ENCODE measurements around the gene CADPS.

CADPS gene

DNA sequence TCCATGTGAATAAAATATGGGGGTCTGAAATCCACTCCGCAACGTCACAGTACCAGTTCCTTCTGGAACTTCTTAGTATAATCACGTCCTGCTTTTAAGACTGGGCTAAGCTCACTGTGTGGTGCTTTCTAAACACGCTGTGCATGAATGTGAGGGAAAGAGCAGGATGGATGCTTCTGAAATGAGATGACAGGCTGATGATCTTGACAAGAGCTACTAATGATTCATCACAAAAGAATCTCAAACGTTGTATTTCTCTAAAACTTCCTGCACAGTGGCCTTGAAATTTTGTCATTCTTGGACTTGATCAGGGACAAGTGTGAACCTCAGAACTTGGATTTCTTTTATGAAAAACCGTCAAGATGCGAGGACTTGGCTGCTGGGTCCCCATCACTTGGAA, 221.4 kb downstream of the CADPS start:
- no peak overlapping the region for H3K4me3 ChIP-seq (ENCODE audit: low read depth, low read length)
- no peak for DNase-seq (ENCODE audit: low read depth)
- no peak for TF ChIP-seq CTCF (IDR thresholded peaks at IDR 0.05; ENCODE audit: low read depth, low read length, missing control alignments)

DNA sequence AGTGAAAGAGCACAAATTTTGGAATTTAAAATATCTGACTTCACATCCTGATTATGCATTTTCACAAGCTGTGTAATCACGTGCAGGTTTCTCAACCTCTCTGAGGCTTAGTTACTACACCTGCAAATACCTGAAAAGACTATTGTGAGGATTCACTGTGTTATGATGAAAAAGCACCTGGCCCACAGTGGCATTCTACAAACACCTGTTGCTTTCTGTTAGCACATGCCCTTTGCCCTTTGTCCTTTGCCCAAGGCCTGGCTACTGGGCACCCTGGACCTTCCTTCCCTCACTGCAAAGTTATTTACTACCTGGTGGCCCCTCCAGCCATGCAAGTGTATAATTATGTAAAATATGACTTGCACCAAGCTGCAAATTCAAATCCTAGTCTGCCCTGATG, 227.5 kb downstream of the CADPS start:
- TF ChIP-seq CTCF (IDR thresholded peaks at IDR 0.05; ENCODE audit: low read depth, low read length, missing control alignments) = no peak
- no peak overlapping the region for H3K4me3 ChIP-seq (ENCODE audit: low read depth, low read length)
- no peak for DNase-seq (ENCODE audit: low read depth)

DNA sequence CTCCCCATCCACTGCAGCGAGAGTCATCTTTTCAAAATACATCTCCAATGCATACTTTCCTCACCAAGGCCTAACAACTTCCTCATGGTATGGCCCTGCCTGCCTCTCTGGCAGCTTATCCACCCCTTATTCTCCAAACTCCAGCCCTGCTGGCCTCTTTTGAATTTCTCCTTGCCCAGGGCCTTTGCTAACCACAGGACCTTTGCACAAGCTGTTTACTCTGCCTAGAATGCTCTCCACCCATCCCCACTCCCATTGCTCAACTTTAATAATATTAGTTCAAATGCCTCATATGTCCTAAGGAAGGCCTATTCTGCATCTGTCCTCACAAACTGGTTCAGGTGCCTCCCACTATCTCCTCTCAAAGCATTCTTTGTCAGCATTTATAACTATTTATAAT, 230.7 kb downstream of the CADPS start:
- no peak for DNase-seq (ENCODE audit: low read depth)
- no peak for TF ChIP-seq CTCF (IDR thresholded peaks at IDR 0.05; ENCODE audit: low read depth, low read length, missing control alignments)
- no peak overlapping the region for H3K4me3 ChIP-seq (ENCODE audit: low read depth, low read length)

- no peak for TF ChIP-seq CTCF (IDR thresholded peaks at IDR 0.05; ENCODE audit: low read depth, low read length, missing control alignments)
- H3K4me3 ChIP-seq (ENCODE audit: low read depth, low read length) = no peak overlapping the region
- no peak for DNase-seq (ENCODE audit: low read depth)
These were observed 236.9 kb downstream of the CADPS start for GRCh38 chr3:62638316-62638715.

- TF ChIP-seq CTCF (IDR thresholded peaks at IDR 0.05; ENCODE audit: low read depth, low read length, missing control alignments) = no peak
- no peak overlapping the region for H3K4me3 ChIP-seq (ENCODE audit: low read depth, low read length)
- no peak for DNase-seq (ENCODE audit: low read depth)
These were observed 238.9 kb downstream of the CADPS start for GRCh38 chr3:62636235-62636826.

DNA sequence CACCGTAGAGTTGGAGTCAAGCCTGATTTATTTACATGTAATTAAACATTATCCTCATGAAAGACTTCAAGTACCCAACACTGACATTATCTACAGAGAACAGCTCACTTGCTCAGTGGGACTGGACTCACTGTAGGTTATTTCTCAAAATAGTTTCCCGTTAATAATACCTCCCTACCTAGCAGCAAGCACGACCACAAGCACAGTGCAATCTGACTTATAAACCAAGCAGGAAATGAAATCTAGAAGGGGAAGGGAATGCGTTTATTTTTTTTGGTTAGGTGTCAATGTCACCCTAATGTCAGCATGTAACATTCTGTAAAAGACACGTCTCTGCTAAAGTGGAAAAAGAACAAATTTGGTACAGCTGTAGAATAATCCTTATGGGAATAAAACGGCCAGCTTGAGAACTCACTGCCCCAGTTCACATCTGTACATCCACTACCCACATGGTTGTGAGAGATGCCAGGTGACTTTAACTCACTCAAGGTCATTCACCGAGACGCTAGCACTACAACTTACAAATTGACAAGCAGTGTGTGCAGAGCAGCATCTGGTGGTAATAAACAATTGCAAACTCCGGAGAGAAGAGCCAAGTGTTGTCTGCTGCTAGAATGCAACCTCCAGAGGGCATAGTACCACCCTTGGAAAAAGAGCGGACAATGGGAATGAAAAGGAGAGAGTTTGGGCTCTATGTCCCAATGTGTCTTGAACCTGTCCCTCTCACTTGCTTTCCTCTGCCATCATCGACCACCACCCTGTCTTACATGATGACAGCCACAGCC, 242.5 kb downstream of the CADPS start:
- TF ChIP-seq CTCF (IDR thresholded peaks at IDR 0.05; ENCODE audit: low read depth, low read length, missing control alignments) = no peak
- no peak for DNase-seq (ENCODE audit: low read depth)
- no peak overlapping the region for H3K4me3 ChIP-seq (ENCODE audit: low read depth, low read length)

DNA sequence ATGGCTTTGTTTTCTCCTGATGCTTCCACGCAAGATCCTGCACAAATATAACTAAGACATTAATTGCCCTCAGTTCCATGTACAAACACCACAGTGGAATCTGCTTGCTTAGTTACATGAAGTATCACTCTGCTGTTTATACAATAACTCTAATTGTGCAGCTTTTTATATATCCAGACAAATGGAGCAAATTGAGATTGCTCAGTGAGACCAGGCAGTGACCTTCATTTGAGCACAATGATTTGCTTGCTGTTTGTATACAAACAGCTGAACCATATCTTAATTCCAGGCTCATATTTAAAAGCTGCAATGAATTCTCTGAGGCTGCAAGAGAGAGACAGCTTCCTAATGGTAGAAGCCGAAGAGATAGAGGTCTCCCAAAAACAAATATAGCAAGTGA, 243.7 kb downstream of the CADPS start:
- DNase-seq (ENCODE audit: low read depth) = no peak
- no peak overlapping the region for H3K4me3 ChIP-seq (ENCODE audit: low read depth, low read length)
- TF ChIP-seq CTCF (IDR thresholded peaks at IDR 0.05; ENCODE audit: low read depth, low read length, missing control alignments) = no peak

All from GM12864 (cell line).